NCI-H82 treated with DMSO at 0.1 percent for 48 hours (cell line): ENCODE data around the gene EMC9.
A peak's percentile ranks its signal among the peaks of the same experiment; 100 is the strongest.

Experiments
- DNase-seq: peaks from one replicate; lab custom pipeline; 2025; ENCODE audit not compliant: unreplicated experiment; lab: John Stamatoyannopoulos, UW

EMC9 gene, protein sequence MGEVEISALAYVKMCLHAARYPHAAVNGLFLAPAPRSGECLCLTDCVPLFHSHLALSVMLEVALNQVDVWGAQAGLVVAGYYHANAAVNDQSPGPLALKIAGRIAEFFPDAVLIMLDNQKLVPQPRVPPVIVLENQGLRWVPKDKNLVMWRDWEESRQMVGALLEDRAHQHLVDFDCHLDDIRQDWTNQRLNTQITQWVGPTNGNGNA

DNA sequence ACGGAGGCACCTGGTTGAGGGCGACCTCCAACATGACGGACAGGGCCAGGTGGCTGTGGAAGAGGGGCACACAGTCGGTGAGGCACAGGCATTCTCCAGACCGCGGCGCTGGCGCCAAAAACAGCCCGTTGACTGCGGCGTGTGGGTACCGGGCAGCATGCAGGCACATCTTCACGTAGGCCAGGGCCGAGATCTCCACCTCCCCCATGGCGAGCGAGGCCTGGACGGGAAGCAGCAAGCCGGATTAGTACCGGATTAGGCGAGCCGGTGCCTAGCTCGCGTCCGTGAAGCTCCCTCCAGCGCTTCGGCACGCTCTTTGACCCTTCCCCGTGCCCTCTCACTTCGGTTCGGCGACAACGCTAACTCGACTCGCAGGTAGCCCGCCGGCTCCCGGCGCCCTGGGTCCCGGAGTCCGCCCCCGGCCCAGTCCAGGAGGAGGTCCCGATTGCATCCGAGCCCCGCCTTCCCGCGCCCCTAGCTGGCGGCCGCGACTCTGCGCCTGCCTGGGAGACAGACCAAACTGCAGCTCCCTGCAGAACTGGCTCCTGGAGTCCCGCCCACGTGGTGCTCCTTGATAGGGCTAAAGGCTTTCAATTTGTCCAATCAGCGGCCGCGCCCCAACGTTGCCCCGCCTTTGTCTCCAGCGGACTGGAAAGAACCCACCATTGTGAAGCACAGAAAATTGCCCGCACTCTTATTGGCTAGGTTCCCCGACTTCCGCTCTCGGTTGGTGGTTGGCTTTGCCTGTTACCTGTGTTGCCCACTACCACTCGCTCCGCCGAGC lies at the start of gene EMC9:
EMC9 (minus strand) TSS at position 495 of the 784 bp plus-strand sequence; CDS start at position 208, 287 bp downstream.
- DNase-seq, result peak; percentile 96

DNA sequence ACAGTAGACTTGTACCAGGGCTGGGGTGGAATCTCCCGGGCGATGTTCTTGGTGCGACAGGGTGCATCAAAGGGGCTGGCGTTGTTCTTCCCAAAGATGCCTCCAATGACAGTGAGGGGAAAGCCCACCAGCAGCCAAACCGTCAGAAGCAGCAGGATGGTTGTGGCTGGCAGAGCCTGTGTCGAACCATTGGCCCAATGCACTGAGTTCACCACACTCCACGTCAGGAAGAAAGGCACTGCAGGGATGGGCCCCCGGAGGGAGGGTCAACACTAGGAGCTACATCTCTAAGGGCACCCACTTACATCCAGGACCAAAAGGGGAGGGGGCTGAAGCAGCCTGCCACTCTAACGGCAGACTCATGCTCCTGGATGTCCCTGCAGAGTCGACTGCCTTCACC lies 49.0 kb upstream of the EMC9 start:
- DNase-seq, result no peak

DNA sequence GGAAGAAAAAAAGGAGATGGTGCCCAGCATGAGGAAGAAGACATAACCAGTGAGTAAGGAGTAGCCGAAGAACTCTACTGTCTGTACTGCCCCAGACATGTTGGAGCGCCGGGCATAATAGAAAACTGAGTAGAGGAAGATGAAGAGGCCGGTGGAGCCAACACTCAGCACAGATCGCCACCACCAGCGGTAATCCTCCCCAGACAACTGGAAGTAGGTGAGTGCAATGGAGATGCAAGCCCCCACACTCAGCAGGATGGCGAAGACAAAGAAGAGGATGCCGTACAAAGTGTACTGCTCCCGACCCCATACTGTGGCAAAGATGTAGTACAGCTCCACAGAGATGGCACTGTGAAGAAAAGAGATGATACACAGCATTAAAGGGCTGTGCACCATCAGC lies 48.1 kb upstream of the EMC9 start:
- no peak for DNase-seq

GRCh38 chr14:24189059-24189375 lies 47.6 kb upstream of the EMC9 start:
- no peak for DNase-seq

DNA sequence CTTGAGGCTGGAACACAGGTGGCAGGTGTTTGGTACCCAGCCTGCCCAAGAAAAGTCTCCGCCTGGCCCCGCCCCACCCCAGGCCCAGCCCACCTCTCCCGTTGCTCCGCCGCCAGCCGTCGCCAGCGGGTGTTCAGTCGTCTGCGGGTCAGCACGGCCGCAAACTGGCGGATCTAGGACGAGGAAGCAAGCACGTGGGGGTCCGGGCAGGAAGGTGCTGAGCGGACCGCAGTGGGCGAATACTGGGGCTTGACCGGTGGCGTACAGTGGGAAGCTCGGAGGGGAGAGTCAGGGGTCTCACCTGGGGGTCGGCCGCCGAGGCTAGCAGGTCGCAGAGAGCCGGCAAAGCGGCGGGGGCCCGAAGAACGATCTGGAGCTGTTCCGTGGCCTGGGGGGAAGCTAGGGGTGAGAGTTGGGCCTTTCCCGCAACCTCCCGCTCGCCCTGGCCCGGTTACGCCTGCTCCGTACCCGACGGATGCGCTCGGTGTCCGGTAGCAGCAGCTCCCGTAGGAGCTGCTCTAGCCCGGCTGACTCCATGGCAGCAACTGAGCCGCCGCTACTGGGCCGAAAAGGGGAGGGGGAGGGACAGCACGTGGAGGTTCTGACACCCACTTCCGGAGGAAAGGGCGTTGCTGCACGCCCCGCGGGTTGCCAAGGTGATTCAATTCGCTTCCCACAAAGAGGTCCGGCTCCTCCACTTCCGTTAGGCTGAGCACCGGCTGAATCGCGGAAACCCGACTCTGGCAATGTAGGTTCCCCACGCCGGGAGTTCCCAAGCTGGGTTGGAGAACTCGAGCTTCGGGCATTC lies 47.1 kb upstream of the EMC9 start, which contains the start of gene IPO4:
IPO4 (minus strand) TSS at position 566 of the 808 bp plus-strand sequence; CDS start at position 537, 29 bp downstream.
- DNase-seq, result peak; percentile 84

DNA sequence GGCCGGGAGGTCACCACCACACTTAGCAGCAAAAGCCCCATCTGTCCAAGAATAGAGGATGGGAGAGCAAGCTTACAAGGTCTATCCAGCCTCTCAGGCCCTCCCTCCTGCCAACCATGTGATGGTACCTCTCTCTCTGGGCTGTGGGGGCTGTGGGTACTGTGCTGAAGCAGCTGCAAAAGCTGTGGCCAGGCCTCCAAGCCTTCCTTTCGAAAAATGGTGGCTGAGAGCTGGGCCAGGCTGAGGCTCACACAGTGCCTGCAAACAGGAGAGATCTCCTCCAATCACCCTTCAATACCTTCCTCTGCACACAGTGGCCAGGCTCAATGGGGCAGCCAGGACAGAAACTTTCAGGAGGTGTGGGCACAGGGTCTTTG lies 46.1 kb upstream of the EMC9 start:
- DNase-seq, result no peak

DNA sequence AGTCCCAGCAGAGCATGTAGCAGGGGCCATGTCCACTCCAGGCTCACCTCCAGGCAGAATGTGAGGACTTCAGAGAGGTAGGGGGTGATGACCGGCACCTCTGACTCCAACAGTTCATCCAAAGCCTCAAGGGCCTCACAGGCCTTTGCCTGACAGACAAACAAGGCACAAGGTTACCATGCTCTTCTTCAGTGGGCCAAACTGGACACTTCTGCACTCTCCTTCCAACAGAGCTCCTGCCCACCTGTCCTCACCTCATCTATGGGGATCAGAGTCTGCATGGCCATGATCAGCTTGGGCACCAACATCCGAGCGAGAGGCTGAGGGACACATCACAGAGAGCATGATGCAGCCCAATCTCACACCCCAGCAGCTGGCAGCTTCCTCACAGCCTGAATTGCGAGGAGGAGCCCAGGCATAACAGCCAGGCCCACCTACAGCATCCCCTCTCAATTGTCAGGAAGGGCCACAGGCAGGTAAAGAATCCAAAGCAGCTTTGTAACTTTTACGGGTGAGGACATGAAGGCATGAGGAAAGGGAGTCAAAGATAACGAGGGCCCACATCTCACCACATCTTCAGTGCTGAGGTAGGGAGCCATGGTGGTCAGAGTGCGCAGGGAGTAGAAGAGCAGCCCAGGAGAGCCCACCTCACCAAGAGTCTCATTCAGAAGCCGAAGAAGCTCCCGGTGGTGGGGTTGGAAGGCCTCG lies 45.6 kb upstream of the EMC9 start:
- no peak for DNase-seq

GRCh38 chr14:24185741-24186140 lies 44.4 kb upstream of the EMC9 start:
- no peak for DNase-seq

- DNase-seq, result no peak
These were observed 43.6 kb upstream of the EMC9 start for GRCh38 chr14:24185026-24185425.

GRCh38 chr14:24184104-24184970 lies 42.9 kb upstream of the EMC9 start:
- DNase-seq, result no peak

DNA sequence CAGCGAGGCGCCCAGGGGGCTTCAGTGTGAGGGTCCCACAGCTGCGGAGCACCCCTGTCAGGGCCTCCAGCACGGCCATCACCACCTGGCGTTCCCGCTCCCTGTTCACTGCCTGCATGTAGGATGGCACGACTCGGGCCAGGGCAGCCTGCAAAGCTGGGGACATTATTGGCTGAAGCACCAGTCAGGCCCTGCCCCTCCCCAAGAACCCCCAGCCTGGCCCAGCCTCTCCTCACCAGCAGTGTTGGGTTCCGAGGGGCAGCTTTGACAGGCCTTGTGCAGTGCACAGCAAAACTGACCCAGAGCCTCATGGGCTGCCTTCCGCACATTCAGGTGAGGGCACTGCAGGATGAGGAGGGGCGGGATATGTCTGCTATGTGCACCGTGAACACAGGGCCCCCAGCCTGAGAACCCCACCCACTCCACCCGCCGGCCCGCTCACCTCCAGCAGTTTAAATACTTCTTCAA lies 41.7 kb upstream of the EMC9 start:
- no peak for DNase-seq

DNA sequence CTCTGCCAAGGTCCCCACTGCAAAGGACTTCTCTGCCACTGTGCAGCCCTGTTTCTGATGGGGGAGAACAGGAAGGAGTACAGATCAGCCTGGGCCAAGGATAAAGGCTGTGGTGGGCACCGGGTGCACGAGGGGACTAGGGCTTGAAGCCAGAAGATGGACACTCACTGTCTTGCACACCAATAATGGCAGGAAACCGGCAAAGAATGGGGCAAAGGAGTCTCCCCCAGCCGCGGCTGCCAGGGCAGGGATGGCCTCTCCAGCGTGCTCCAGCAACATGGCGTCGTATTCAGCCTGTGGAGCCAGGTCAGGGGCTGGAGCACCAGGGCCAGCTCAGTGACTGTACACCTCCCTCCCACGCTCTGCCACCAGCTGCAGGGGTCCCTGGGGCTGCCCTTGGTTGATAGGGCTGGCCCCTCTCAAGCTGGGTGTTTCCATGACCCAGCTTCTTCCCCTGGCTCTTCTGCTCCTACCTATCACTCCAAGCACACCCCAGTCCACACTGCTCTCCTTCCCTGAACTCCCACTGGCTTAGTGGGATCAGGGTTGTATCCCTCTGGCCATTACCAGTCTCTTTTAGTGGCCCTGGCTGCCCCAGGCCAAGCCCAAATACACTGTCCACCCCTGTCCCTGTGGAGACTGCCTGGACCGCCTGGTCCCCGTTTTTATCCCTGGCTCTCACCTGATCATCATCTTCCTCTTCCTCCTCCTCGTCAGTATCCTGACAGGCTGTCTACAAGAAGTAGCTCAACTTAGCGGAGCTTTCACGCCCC lies 40.9 kb upstream of the EMC9 start:
- DNase-seq, result no peak

- DNase-seq, result no peak
These were observed 40.1 kb upstream of the EMC9 start for GRCh38 chr14:24181371-24182077.

DNA sequence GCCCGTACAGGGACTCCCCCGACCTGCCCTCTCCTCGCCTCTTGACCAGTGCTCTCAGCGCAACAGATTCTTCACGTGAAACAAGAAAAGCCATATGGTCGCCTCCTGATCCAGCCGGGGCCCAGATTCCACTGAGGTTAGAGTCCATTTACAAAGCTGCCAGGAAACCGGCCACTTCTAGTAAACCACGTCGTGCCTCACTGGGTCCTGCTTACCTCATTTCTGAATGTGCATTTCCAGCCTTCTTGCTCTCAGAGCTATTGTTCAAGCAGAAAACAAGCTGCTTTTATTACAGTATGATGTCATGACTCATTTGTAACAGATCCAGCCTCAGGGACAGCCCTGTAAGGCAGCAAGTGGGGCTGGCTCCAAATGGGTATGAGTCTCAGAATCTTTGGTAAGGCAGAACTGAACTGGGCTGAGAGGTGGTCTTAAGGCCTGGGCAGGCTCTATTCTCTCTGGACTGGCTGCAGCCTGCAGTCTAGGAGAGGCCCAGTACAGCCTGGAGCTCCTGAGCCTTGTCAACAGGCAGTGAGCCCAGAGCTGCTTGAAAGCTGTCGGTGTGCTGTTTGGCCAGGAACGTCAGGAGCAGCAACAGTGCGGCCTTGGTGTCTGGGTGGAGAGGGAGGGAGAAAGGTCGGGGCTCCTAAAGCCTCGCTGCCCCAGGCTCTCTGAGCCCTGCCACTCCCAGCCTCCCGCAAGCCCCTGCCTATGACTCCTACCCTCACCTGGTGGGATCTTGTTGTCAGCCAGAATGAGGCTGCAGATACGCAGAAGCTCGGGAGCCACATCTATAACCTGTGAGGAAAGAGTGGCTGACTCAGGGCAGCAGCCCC lies 38.8 kb upstream of the EMC9 start:
- no peak for DNase-seq

DNA sequence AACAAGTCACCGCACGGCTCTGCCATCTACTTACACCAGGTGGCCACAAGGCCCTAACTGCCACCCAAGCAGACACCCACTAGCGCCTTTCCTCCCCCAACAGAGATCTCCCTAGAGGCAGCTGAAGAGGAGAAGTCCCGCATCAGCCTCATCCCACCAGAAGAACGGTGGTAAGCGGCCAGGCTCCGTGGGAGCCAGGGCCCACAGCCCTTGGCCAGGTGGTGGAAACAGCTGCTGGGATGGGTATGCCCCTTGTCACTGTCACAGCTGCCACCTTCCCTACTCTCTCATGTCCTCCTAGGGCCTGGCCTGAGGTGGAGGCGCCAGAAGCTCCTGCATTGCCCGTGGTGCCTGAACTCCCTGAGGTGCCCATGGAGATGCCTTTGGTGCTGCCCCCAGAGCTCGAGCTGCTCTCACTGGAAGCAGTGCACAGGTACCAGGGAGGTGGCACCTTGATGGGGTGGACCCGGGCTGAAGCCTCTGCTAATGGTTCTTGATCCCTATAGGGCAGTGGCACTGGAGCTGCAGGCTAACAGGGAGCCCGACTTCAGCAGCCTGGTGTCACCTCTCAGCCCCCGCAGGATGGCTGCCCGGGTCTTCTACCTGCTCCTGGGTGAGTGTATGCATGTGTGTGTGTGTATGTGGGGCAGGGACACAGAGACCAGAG lies 38.0 kb upstream of the EMC9 start:
- DNase-seq, result no peak

DNA sequence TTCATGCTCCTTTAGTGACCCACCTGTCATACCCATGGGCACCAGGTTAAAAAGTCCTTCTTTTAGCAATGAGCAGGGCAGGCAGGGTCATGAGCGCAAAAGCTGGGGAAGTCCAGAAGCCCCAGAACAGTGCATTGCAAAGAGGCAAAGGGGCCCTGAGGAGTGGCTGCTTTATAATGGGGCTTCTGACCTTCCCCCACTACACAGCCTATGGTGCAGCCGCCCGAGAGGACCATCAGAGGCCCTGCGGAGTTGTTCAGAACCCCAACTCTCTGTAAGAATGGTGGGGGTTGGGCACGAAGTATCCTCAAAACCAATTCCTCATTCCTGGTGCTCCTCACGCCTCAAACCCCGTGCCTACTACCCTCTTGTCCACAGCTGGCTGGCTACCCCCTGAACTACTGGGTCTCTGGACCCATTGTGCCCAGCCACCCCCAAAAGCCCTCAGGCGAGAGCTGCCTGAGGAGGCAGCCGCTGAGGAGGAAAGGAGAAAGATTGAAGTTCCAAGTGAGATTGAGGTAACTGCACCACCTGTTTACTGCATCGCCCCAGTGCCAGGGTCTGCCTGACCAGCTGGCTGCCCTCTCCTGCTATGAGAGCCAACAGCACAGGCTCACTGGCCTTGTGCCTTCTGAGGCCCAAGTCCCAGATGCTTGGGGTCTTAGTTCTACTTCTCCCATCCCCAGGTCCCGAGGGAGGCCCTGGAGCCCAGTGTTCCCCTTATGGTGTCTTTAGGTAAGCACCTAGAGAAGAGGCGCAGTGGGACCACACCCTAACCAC lies 37.2 kb upstream of the EMC9 start:
- no peak for DNase-seq

DNA sequence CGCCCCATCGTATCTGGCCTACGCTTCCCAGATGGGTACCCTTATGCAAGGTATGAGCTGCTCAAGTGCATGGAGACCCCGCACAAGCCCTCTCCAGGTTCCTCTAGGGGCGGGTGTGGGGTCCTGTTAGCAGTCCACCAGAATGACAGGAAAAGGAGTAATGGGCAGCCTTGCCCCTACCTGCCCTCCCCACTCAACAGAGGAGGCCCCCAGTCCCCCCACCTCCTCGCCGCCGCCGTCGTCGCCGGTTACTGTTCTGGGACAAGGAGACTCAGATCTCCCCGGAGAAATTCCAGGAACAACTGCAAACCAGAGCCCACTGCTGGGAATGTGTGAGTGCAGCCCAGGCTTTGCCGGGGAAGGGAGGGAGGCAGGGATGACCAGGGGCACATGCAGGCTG lies 36.5 kb upstream of the EMC9 start:
- no peak for DNase-seq
